MV-4-11 (cell line): ENCODE data around the gene SEC23A.
A peak's percentile ranks its signal among the peaks of the same experiment; 100 is the strongest.

Experiments
- DNase-seq: peaks from one replicate; lab custom pipeline; 2025; lab: John Stamatoyannopoulos, UW

Gene SEC23A

DNA sequence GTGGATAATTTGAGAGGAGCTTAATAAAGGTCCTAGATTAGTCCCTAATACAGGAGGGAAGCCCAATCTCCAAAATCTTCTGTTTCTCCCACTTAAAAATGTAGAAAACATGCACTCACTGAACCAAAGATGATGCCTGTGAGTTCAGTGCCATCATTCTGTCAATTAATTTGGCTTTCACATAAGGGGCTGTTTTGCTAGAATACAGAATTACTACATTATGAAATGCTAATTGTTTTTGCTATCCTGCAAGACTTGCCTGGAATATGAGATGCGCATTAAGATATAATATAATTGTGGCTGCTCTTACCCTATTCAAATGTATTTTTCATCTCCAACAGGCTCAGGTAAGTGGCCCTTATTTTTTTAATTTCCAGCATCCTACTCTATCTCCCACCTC lies 111.7 kb downstream of the SEC23A start:
- no peak for DNase-seq

DNA sequence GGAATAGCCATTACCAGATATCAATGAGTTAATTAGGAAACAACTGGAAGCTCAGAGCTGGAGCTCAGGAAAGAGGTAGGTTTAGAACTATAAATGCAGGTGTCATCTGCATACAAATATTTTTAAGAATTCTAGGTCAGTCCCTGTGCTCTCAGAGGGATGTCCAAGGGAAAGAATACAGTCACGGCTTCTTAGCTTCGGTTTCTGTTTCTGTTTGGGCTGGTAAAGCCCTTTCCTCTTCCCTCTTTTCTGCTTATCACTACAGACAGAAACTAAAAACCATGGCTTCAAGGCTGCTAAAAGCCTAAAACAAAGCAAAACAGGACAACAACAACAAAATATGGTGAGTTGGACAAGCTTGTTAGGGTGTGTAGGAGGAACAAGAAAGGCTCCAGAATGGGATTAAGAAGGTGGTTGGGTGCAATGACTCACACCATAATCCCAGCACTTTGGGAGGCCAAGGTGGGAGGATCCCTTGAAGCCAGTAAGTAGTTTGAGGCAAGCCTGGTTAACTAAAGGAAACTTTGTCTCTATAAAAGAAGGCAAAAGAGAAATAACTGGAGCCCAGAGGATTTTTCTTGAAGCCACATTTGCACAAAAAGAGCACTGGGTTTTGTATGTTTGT lies 113.0 kb downstream of the SEC23A start:
- DNase-seq, result peak; percentile 63

DNA sequence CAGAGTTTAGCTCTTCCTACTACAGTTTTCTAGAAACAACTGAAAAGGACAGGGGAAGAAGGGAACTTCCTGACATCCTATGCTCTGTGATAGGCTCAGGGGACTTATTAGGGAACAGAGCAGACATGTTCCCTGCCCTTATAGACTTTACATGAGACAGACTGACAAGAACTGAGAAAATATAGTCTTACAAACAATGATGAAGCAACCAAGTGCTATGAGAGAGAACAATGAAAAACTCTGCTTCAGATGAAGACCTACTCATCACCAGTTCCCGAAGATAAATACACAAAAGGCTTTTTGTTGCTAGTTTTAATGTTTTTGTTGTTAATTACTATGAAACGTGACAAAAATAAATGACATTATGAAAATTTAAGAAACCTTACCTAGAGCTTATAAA lies 115.3 kb downstream of the SEC23A start:
- no peak for DNase-seq

DNA sequence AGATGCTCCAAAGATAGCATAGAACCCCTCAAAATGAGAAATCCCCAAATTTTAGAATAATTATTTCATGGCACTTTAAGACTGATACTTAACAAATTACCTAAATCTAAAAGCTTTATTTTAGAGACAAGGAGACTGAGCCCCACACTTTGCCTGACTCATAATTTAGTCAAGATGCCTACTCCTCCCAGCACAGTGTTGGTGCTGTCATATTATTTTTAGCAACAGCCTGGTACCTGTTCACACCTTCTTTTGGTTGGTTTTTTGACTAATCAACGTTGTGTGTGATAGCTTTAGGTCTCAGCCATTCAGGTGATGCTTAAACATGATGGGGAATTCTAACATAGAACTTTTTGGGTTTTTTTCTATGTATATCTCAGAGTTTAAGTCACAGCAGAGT lies 120.2 kb downstream of the SEC23A start:
- no peak for DNase-seq

- DNase-seq, result no peak
Measured at GRCh38 chr14:38982278-38982677, 120.8 kb downstream of the SEC23A start.
